Calu3 (cell line): ENCODE data around the gene VRK1. TPM values are rescaled to one million over a fixed set of nuclear protein-coding genes. Genes with fewer than 3 reads are reported as not detected.

Experiments used
- BruUV-seq: library from RNA; stranded (reverse); fragments of 400-500 nt; replicated peaks from 2 replicates; lab custom pipeline; 2021; lab: Mats Ljungman, UMichigan
- CTCF ChIA-PET: fragments of 300-600 bp; sonication (Branson Sonifier 250); formaldehyde crosslinking; loops from one replicate; lab custom pipeline; 2022; ENCODE audit warnings: antibody characterized with exemption; lab: Charles Lee
- DNase-seq: peaks from one replicate; pipeline ENCODE4 v3.0.0; 2022
- H3K27ac Mint-ChIP-seq: one replicate; pipeline ENCODE4 v1.8.0; 2022; ENCODE audit warnings: mixed read lengths; ENCODE audit not compliant: unreplicated experiment
- H3K27me3 Mint-ChIP-seq: one replicate; pipeline ENCODE4 v1.8.0; 2022; ENCODE audit warnings: mixed read lengths; ENCODE audit not compliant: unreplicated experiment
- H3K36me3 Mint-ChIP-seq: one replicate; pipeline ENCODE4 v1.8.0; 2022; ENCODE audit warnings: mild to moderate bottlenecking, moderate library complexity, mixed read lengths; ENCODE audit not compliant: insufficient read depth, unreplicated experiment
- H3K4me1 Mint-ChIP-seq: one replicate; pipeline ENCODE4 v1.8.0; 2022; ENCODE audit warnings: mild to moderate bottlenecking, low read depth, mixed read lengths; ENCODE audit not compliant: unreplicated experiment
- H3K4me3 Mint-ChIP-seq: one replicate; pipeline ENCODE4 v1.8.0; 2022; ENCODE audit warnings: mild to moderate bottlenecking, low read depth, moderate library complexity, mixed read lengths; ENCODE audit not compliant: unreplicated experiment
- H3K9me3 Mint-ChIP-seq: one replicate; pipeline ENCODE4 v1.8.0; 2022; ENCODE audit warnings: low read depth, mixed read lengths; ENCODE audit not compliant: unreplicated experiment
- CTCF ChIP-seq: fragments of 200-600 bp; IDR thresholded peaks from one replicate; pipeline ENCODE4 v1.8.0; 2022; ENCODE audit warnings: antibody characterized with exemption; ENCODE audit not compliant: unreplicated experiment
- intact Hi-C: fragments of 100-400 bp; cut with micrococcal nuclease; formaldehyde crosslinking; loops from one replicate; pipeline ENCODE4 v1.10.0; 2022; ENCODE audit not compliant: unreplicated experiment
- total RNA-seq: library from RNA; stranded (reverse); gene quantifications from 2 replicates; pipeline ENCODE4 v1.2.3, GENCODE V29; 2022

The VRK1 gene
- total RNA-seq, 1 experiment from 2014 or later: 51.3 TPM

DNA sequence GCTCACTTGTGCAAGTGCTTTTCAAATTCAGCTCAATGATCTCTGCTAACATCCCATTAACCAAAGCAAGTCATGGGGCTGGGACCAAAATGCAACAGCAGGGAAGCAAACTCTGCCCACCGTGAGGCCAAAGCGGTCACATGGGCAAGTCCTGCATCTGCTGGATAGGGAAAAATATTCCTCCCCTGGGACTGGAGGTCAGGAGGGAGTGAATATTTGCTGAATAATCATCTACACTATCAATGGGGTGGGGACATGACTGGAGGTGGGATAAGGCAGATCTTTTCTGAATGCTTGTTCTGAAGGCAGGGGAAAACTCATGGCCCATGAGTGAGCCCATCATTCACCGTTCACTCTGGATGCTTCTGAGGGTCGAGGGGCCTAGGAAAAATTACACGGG lies 45.1 kb upstream of the VRK1 start:
- no peaks in the 10 kb centered on the region for H3K36me3 Mint-ChIP-seq
- H3K27me3 Mint-ChIP-seq: peaks cover 22% of the 10 kb centered on the region
- BruUV-seq: no TSS peak
- intact Hi-C loops: no loop called here
- no peak for DNase-seq
- CTCF ChIA-PET: no interaction called here
- H3K4me3 Mint-ChIP-seq: no peak overlapping the region
- H3K4me1 Mint-ChIP-seq: no peaks in the 10 kb centered on the region
- no peak overlapping the region for H3K27ac Mint-ChIP-seq
- no peak for TF ChIP-seq CTCF
- H3K9me3 Mint-ChIP-seq: no peaks in the 10 kb centered on the region

DNA sequence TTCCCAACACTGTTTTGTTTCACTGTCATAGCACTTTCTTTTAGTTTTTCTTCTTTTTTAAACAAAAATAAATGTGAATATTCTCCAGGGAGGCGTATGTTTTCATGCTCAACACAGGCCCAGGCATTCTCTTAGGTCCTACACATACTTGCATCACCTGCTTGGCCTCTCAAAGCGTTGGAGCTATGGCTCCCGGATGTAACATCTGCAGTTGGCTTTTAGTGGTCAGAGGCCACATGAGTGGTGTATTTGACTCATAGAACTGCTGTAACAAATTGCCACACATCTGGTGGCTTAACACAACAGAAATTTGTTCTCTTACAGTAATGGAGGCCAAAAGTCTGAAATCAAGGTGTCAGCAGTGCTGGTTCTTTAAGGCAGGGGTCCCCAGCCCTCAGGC lies 44.6 kb upstream of the VRK1 start:
- intact Hi-C loops: no loop called here

DNA sequence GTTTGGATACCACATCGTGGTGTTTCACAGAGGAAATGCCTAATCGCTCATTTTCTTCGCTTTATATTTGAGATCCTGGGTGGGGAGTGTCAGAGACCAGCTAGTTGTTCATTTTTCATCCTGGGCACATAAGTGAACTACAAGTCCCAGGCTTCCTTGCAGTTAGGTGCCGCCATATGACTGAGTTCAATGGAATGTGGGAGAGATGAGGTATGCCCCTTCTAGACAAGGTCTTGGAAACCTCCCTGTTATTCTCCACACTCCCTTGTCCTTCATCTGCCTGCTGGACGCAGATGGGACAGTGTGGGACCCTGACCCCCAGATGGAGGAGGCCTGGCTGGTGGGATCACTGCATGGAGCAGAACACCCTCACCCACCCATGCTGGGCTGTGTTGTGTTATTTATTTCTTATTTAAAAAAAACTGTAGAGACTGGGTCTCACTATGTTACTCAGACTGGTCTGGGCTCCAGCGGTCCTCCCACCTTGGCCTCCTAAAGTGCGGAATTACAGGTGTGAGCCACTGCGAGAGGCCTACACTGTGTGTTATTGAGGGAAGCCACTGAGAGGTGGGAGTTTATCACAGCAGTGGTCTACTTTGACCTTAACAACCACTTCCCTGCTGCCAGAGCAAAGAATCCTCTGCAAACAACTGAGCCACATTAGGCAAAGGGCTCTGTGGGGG lies 42.9 kb upstream of the VRK1 start:
- CTCF ChIA-PET: no interaction called here
- no peaks in the 10 kb centered on the region for H3K36me3 Mint-ChIP-seq
- H3K4me3 Mint-ChIP-seq: no peak overlapping the region
- no TSS peak for BruUV-seq
- no peak overlapping the region for H3K27ac Mint-ChIP-seq
- intact Hi-C loops: no loop called here
- H3K4me1 Mint-ChIP-seq: no peaks in the 10 kb centered on the region
- no peak for TF ChIP-seq CTCF
- H3K27me3 Mint-ChIP-seq: peaks cover 28% of the 10 kb centered on the region
- H3K9me3 Mint-ChIP-seq: no peaks in the 10 kb centered on the region
- DNase-seq: no peak

More for the DNA sequence above, 44.6 kb upstream of the VRK1 start:
- CTCF ChIA-PET: no interaction called here
- Mint-ChIP-seq H3K27me3 (peaks cover 22% of the 10 kb centered on the region), H3K27ac (no peak overlapping the region), H3K4me3 (no peak overlapping the region), H3K4me1 (no peaks in the 10 kb centered on the region), H3K36me3 (no peaks in the 10 kb centered on the region), H3K9me3 (no peaks in the 10 kb centered on the region)
- TF ChIP-seq CTCF: no peak
- DNase-seq: no peak
- BruUV-seq: no TSS peak

GRCh38 chr14:96754845-96755184 lies 42.4 kb upstream of the VRK1 start:
- no peaks in the 10 kb centered on the region for H3K4me1 Mint-ChIP-seq
- H3K27ac Mint-ChIP-seq: no peak overlapping the region
- CTCF ChIA-PET: no interaction called here
- no TSS peak for BruUV-seq
- no peaks in the 10 kb centered on the region for H3K9me3 Mint-ChIP-seq
- intact Hi-C loops: no loop called here
- DNase-seq: no peak
- peaks cover 33% of the 10 kb centered on the region for H3K27me3 Mint-ChIP-seq
- no peaks in the 10 kb centered on the region for H3K36me3 Mint-ChIP-seq
- no peak overlapping the region for H3K4me3 Mint-ChIP-seq
- TF ChIP-seq CTCF: no peak
